H1 (cell line): ENCODE measurements around the gene SPHK1. TPM values are rescaled to one million over a fixed set of nuclear protein-coding genes. Genes with fewer than 3 reads are reported as not detected.
A peak's percentile ranks its signal among the peaks of the same experiment; 100 is the strongest.

Source experiments
- CTCF ChIA-PET: fragments of 300-600 bp; sonication (Branson Sonifier 250); formaldehyde crosslinking; loops from one replicate; lab custom pipeline; 2021; ENCODE audit not compliant: partially characterized antibody; lab: Charles Lee
- POLR2A ChIA-PET: fragments of 300-600 bp; sonication (Branson Sonifier 250); formaldehyde crosslinking; loops from one replicate; lab custom pipeline; 2021; ENCODE audit warnings: inconsistent platforms; ENCODE audit not compliant: partially characterized antibody; lab: Charles Lee
- DNase-seq, 2 experiments: peaks; one replicate each; pipeline versions ENCODE4 v3.0.0 to v3.0.0-alpha.2; 2010 to 2022; ENCODE audit warnings: low spot score in 2 of 2, low read depth in 1 of 2, mixed read lengths in 1 of 2
- FAIRE-seq: peaks from 2 replicates; lab custom pipeline; 2011; peaks lifted over from hg19 to GRCh38; lab: Jason Lieb, UNC
- H2AFZ ChIP-seq: 2 replicates; pipeline ENCODE4 v1.8.1; 2012; ENCODE audit warnings: low read length, inconsistent platforms
- H2AK5ac ChIP-seq: 2 replicates; pipeline ENCODE4 v1.6.1; 2013; ENCODE audit warnings: low read depth, low read length
- H2BK120ac ChIP-seq: replicated peaks from 2 replicates; pipeline ENCODE3; 2013; ENCODE audit warnings: low read depth, low read length, inconsistent platforms
- H2BK12ac ChIP-seq: 2 replicates; pipeline ENCODE4 v1.6.1; 2013; ENCODE audit warnings: low read depth, low read length
- H2BK15ac ChIP-seq: 2 replicates; pipeline ENCODE4 v1.6.1; 2013; ENCODE audit warnings: low read length
- H2BK20ac ChIP-seq: 2 replicates; pipeline ENCODE4 v1.6.1; 2013; ENCODE audit warnings: low read length
- H2BK5ac ChIP-seq: 2 replicates; pipeline ENCODE4 v1.6.1; 2013; ENCODE audit warnings: low read depth, low read length
- H3K14ac ChIP-seq: 2 replicates; pipeline ENCODE4 v1.6.1; 2013; ENCODE audit warnings: inconsistent platforms; ENCODE audit not compliant: insufficient read length
- H3K18ac ChIP-seq: 2 replicates; pipeline ENCODE4 v1.6.1; 2013; ENCODE audit warnings: low read length; ENCODE audit errors: extremely low read depth
- H3K23ac ChIP-seq: 2 replicates; pipeline ENCODE4 v1.6.1; 2013; ENCODE audit warnings: inconsistent platforms; ENCODE audit not compliant: insufficient read length
- H3K23me2 ChIP-seq: 2 replicates; pipeline ENCODE4 v1.6.1; 2013; ENCODE audit warnings: low read depth, low read length
- H3K27ac ChIP-seq: 2 replicates; pipeline ENCODE4 v1.6.1; 2011; ENCODE audit warnings: low read depth, low read length, inconsistent platforms
- H3K27me3 ChIP-seq, 4 experiments: replicated peaks in 1 of 4; 1 replicate in 1 of 4; 2 replicates in 3 of 4; pipeline versions ENCODE4 v1.6.1 to v1.8.1; 2011 to 2013; ENCODE audit warnings: low read length in 3 of 4, mild to moderate bottlenecking in 3 of 4, inconsistent platforms in 2 of 4, mixed read lengths in 2 of 4, moderate library complexity in 1 of 4; ENCODE audit not compliant: control insufficient read depth in 3 of 4, insufficient read depth in 3 of 4; ENCODE audit errors: extremely low read depth in 1 of 4
- H3K36me3 ChIP-seq, 4 experiments: 2 replicates each; pipeline versions ENCODE4 v1.6.1 to v1.8.1; 2011 to 2013; ENCODE audit warnings: mild to moderate bottlenecking in 4 of 4, low read length in 3 of 4, moderate library complexity in 2 of 4, control low read depth in 1 of 4, inconsistent platforms in 1 of 4; ENCODE audit not compliant: insufficient read depth in 4 of 4, control insufficient read depth in 2 of 4
- H3K4ac ChIP-seq: replicated peaks from 2 replicates; pipeline ENCODE3; 2013; ENCODE audit warnings: low read length, low read depth, mixed read lengths, inconsistent platforms; ENCODE audit not compliant: insufficient read length
- H3K4me1 ChIP-seq, 4 experiments: replicated peaks in 1 of 4; 1 replicate in 1 of 4; 2 replicates in 3 of 4; pipeline versions ENCODE4 v1.6.1 to v1.8.1; 2011 to 2013; ENCODE audit warnings: low read length in 3 of 4, inconsistent platforms in 2 of 4, mixed read lengths in 1 of 4; ENCODE audit not compliant: insufficient read depth in 4 of 4, control insufficient read depth in 3 of 4
- H3K4me2 ChIP-seq, 2 experiments: 2 replicates each; pipeline versions ENCODE4 v1.6.1 to v1.8.1; 2011 to 2013; ENCODE audit warnings: low read depth in 2 of 2, low read length in 2 of 2, control low read depth in 1 of 2, inconsistent platforms in 1 of 2, mild to moderate bottlenecking in 1 of 2; ENCODE audit not compliant: insufficient read depth in 1 of 2
- H3K4me3 ChIP-seq, 4 experiments: fragments of 200-600, 300-600 bp in 1 of 4; sonication (generic), shearing (Covaris generic), sonication (Bioruptor Twin) in 1 of 4; 2 replicates each; pipeline versions ENCODE4 v1.5.1 to v1.8.1; 2011 to 2016; ENCODE audit warnings: low read length in 4 of 4, low read depth in 3 of 4, control low read depth in 2 of 4, inconsistent platforms in 2 of 4, mild to moderate bottlenecking in 2 of 4, mixed read lengths in 1 of 4, moderate library complexity in 1 of 4; ENCODE audit not compliant: insufficient read depth in 2 of 4; ENCODE audit errors: extremely low read depth in 1 of 4
- H3K56ac ChIP-seq: replicated peaks from 2 replicates; pipeline ENCODE3; 2013; ENCODE audit warnings: low read depth, mild to moderate bottlenecking, mixed read lengths, low read length, inconsistent platforms; ENCODE audit not compliant: insufficient read length
- H3K79me1 ChIP-seq: 2 replicates; pipeline ENCODE4 v1.6.1; 2013; ENCODE audit warnings: low read depth, low read length, control low read depth
- H3K79me2 ChIP-seq, 2 experiments: 2 replicates each; pipeline versions ENCODE4 v1.6.1 to v1.8.1; 2012 to 2013; ENCODE audit warnings: low read length in 2 of 2, mild to moderate bottlenecking in 2 of 2, inconsistent platforms in 1 of 2; ENCODE audit not compliant: insufficient read depth in 2 of 2, control insufficient read depth in 1 of 2
- H3K9ac ChIP-seq, 4 experiments: replicated peaks in 1 of 4; 1 replicate in 1 of 4; 2 replicates in 3 of 4; pipeline versions ENCODE4 v1.6.1 to v1.8.1; 2011 to 2013; ENCODE audit warnings: low read depth in 3 of 4, low read length in 3 of 4, control low read depth in 2 of 4, mild to moderate bottlenecking in 2 of 4, moderate library complexity in 2 of 4, inconsistent platforms in 1 of 4; ENCODE audit errors: extremely low read depth in 1 of 4
- H3K9me3 ChIP-seq, 2 experiments: 2 replicates each; pipeline versions ENCODE4 v1.6.1 to v1.8.1; 2012 to 2013; ENCODE audit warnings: mild to moderate bottlenecking in 2 of 2, moderate library complexity in 2 of 2, control low read depth in 1 of 2, inconsistent platforms in 1 of 2, low read depth in 1 of 2, low read length in 1 of 2, mixed read lengths in 1 of 2; ENCODE audit not compliant: insufficient read depth in 2 of 2
- H4K20me1 ChIP-seq, 2 experiments: replicated peaks in 1 of 2; 2 replicates each; pipeline versions ENCODE3 to v1.8.1; 2011 to 2013; ENCODE audit warnings: inconsistent platforms in 2 of 2, low read length in 2 of 2, mild to moderate bottlenecking in 1 of 2; ENCODE audit not compliant: insufficient read depth in 2 of 2, control insufficient read depth in 1 of 2
- H4K5ac ChIP-seq: 2 replicates; pipeline ENCODE4 v1.6.1; 2013; ENCODE audit warnings: low read length, low read depth, mixed read lengths, inconsistent platforms; ENCODE audit not compliant: insufficient read length
- H4K8ac ChIP-seq: 2 replicates; pipeline ENCODE4 v1.8.0; 2013; ENCODE audit warnings: mild to moderate bottlenecking, moderate library complexity, low read length, inconsistent platforms; ENCODE audit not compliant: insufficient read depth; ENCODE audit errors: extremely low read depth
- H4K91ac ChIP-seq: replicated peaks from 2 replicates; pipeline ENCODE3; 2013; ENCODE audit warnings: low read length, mixed read lengths, inconsistent platforms; ENCODE audit not compliant: insufficient read length
- BACH1 ChIP-seq: IDR thresholded peaks from 2 replicates; pipeline ENCODE4 v1.6.1; 2012; ENCODE audit warnings: low read length, improper control_type of control experiment
- BRCA1 ChIP-seq: IDR thresholded peaks from 2 replicates; pipeline ENCODE4 v1.6.1; 2012; ENCODE audit warnings: low read depth, low read length, improper control_type of control experiment
- CTBP2 ChIP-seq: IDR thresholded peaks from 2 replicates; pipeline ENCODE4 v1.7.0; 2011; ENCODE audit warnings: borderline replicate concordance, mild to moderate bottlenecking, moderate library complexity, mixed read lengths, low read length; ENCODE audit not compliant: insufficient read depth, insufficient read length
- HDAC6 ChIP-seq: IDR thresholded peaks from one replicate; pipeline ENCODE4 v1.7.1; 2012; ENCODE audit warnings: low read depth, mild to moderate bottlenecking, inconsistent platforms, low read length, moderate library complexity
- KDM1A ChIP-seq: fragments of 200-600, 300-600 bp; sonication (generic); IDR thresholded peaks from 2 replicates; pipeline ENCODE4 v1.7.1; 2016; ENCODE audit warnings: mild to moderate bottlenecking, low read length, borderline replicate concordance
- KDM4A ChIP-seq: IDR thresholded peaks from one replicate; pipeline ENCODE4 v1.7.1; 2012; ENCODE audit warnings: low read depth, mild to moderate bottlenecking, moderate library complexity, low read length, inconsistent platforms; ENCODE audit not compliant: severe bottlenecking
- NRF1 ChIP-seq: IDR thresholded peaks from 2 replicates; pipeline ENCODE4 v1.6.1; 2011; ENCODE audit warnings: mild to moderate bottlenecking, low read depth, low read length, improper control_type of control experiment
- SIX5 ChIP-seq: IDR thresholded peaks from 2 replicates; pipeline ENCODE4 v1.6.1; 2011; ENCODE audit warnings: mild to moderate bottlenecking, low read depth, low read length
- TAF1 ChIP-seq: IDR thresholded peaks from 2 replicates; pipeline ENCODE4 v1.6.1; 2011; ENCODE audit warnings: mild to moderate bottlenecking, low read depth, low read length
- TEAD4 ChIP-seq: IDR thresholded peaks from 2 replicates; pipeline ENCODE4 v1.6.1; 2012; ENCODE audit warnings: low read depth, low read length, inconsistent platforms, mixed read lengths
- WGBS, 2 experiments: shearing (Covaris generic) in 1 of 2; methylation state at CpG; one replicate each; pipeline versions ENCODE4 v1.1.6 to v1.1.7; 2013 to 2015; ENCODE audit warnings: low lambda C conversion rate in 2 of 2, mixed read lengths in 2 of 2, inconsistent platforms in 1 of 2, low coverage in 1 of 2, missing lambda C conversion rate in 1 of 2; ENCODE audit not compliant: insufficient replicate concordance in 2 of 2, insufficient coverage in 1 of 2, insufficient read length in 1 of 2; ENCODE audit errors: extremely low coverage in 1 of 2, missing lambda C conversion rate in 1 of 2; 5-methylcytosine and 5-hydroxymethylcytosine counted together
- polyA plus RNA-seq, 7 experiments: library from polyadenylated mRNA; depleted of rRNA in 3 of 7; stranded (reverse) in 5 of 7; unstranded in 2 of 7; fragments of >200 nt in 5 of 7; fragments of 200-250 nt in 2 of 7; gene quantifications; 1 replicate in 5 of 7; 2 replicates in 1 of 7; 4 replicates in 1 of 7; pipeline versions ENCODE4 v1.2.1 to v1.2.3, GENCODE V29; 2011 to 2013; ENCODE audit warnings: missing spikeins in 2 of 7, mixed read lengths in 2 of 7
- total RNA-seq: library from RNA; stranded (reverse); fragmentation: NEBNext Ultra II Directional; extraction: Animal tissue kit (Norgen Biotek cat#: 25700); gene quantifications from 2 replicates; pipeline ENCODE4 v1.2.1, GENCODE V29; 2021
- TF ChIP-seq, protein P1 (sequence below): IDR thresholded peaks from 2 replicates; pipeline ENCODE4 v1.6.1; 2011; ENCODE audit warnings: low read depth, mild to moderate bottlenecking, low read length; ENCODE audit not compliant: insufficient read depth

Gene SPHK1
- total and polyA plus RNA-seq, 2 of the 8 experiments (the other 6 are each of a cell fraction or from before 2014, with no cell fraction given) = 2.4 TPM

DNA sequence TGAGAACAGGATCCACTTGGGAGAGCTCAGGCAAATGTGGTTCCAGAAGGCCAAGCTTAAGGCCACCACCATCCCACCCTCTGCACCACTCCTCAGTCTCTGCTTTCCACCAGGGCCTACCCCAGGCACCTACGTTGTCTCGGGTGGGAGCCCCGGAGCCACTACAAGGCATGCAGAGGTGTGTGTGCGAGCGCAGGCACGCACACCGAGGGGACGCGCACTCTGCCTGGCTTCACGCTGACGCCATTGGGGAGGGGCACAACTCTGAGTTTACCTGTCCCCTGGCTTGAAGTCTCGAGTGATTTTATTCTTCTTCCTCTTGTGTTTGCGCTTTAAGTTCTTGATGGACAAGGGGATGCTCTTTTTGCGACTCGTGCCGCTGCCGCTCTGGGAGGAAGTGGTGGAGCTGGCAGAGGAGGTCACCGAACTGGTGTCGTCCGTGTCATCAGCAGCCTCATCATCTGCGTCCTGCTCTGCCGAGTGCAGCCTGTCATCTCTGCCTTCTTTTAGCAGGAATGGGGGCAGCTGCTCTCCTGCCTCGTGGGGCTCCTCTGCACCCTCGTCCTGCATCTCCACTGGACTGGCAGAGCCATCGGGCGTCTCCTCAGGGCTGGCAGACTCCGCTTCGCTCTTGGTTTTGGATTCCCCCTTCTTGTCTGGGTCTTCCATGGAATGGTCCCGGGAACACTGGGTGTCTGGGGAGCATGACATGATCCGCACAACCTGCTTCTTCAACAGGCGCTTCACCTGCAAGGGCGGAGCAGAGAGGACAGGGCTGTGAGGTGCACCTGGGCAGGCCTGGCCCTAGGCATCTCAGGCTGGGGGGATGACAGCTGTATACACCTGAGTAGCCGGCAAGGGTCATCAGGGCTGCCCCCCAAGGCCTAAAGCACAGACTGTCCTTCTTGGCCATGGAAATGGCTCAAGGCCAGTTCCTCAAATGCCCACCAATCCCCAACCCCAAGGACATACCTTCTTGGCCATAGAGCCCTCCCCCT, 15.1 kb downstream of the SPHK1 start:
- Histone ChIP-seq H3K36me3 (peaks cover 40 to 75% (median 68%) of the 10 kb centered on the region in 4 experiments), H2BK15ac (no peak overlapping the region), H3K56ac (no peak overlapping the region), H3K4me2 (no peak overlapping the region), H2AFZ (no peak overlapping the region), H2BK20ac (no peak overlapping the region), H3K4me3 (no peak overlapping the region), H3K9ac (no peak overlapping the region), H3K14ac (no peak overlapping the region), H3K79me1 (no peaks in the 10 kb centered on the region; the same call in 1 of the 2 replicates), H2BK12ac (no peak overlapping the region), H3K23ac (no peak overlapping the region), H2BK120ac (no peak overlapping the region), H3K18ac (no peak overlapping the region), H4K8ac (no peak overlapping the region), H3K27me3 (no peaks in the 10 kb centered on the region), H2AK5ac (no peak overlapping the region), H3K9me3 (no peaks in the 10 kb centered on the region), H4K91ac (no peak overlapping the region), H4K5ac (no peak overlapping the region), H3K4me1 (no peaks in the 10 kb centered on the region), H4K20me1 (peaks cover 8 to 14% of the 10 kb centered on the region in 2 experiments), H3K23me2 (no peaks in the 10 kb centered on the region), H3K79me2 (no peaks in the 10 kb centered on the region), H3K4ac (no peak overlapping the region), H2BK5ac (0 out of 2 replicates have a peak overlapping the region, but pooled peaks have one; percentile 5), H3K27ac (no peak overlapping the region)
- FAIRE-seq (no peak), DNase-seq (no peak)
- POLR2A ChIA-PET = interaction anchor here (0.6 kb wide), 1 partner anchor 34 kb away, joined by 3 read pairs; no protein-coding TSS in a partner anchor
- CTCF ChIA-PET = interaction anchor here (0.5 to 28.1 kb wide), 22 partner anchors 10 to 368 kb away, joined by 3 to 635 read pairs (median 12); partner anchors contain the start of genes PRPSAP1, QRICH2, RHBDF2 and SPHK1
- WGBS, 2 experiments = 97% methylated on average over 33 of the region's 33 CpGs; no CpG with 5 or more reads in 1 of the 2 experiments
- no peak for TF ChIP-seq TEAD4
- TF ChIP-seq BRCA1 = no peak
- TF ChIP-seq BACH1 = no peak
- TF ChIP-seq HDAC6 = no peak
- TF ChIP-seq SIX5 = no peak
- no peak for TF ChIP-seq KDM4A
- no peak for TF ChIP-seq CTBP2
- TF ChIP-seq, protein P1, sequence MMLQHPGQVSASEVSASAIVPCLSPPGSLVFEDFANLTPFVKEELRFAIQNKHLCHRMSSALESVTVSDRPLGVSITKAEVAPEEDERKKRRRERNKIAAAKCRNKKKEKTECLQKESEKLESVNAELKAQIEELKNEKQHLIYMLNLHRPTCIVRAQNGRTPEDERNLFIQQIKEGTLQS = no peak
- TF ChIP-seq TAF1 = no peak
- no peak for TF ChIP-seq KDM1A
- TF ChIP-seq NRF1 = no peak
